OCI-LY1 (cell line): ENCODE results near the gene MYO1G.

ENCODE experiments used
- EZH2 ChIP-seq: fragments of 200-600 bp; sonication (generic), shearing (Covaris generic); IDR thresholded peaks from 2 replicates; pipeline ENCODE4 v1.8.0; 2017; ENCODE audit warnings: borderline replicate concordance, mixed run types, mild to moderate bottlenecking, antibody characterized with exemption, low read length, moderate library complexity, mixed read lengths
- TF ChIP-seq, protein P1 (sequence below): fragments of 200-600 bp; sonication (generic), shearing (Covaris generic); IDR thresholded peaks from 2 replicates; pipeline ENCODE4 v1.5.1; 2017; ENCODE audit warnings: mild to moderate bottlenecking, antibody characterized with exemption, low read length, moderate library complexity, mixed read lengths

DNA sequence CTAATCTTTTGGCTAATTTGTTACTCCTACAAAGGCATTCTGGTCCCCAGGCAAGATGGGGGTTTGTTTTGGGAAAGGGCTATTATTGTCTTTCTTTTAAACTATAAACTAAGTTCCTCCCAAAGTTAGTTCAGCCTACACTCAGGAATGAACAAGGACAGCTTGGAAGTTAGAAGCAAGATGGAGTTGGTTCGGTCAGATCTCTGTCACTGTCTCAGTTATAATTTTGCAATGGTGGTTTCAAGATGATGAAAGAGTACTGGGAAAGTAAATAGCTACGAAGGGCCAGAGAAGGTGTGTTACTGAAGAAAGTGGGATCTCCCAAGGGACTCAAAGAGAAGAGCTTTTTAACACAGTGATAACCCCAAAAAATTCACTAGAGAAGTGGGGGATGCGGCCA, 10.3 kb upstream of the MYO1G start:
- TF ChIP-seq, protein P1, sequence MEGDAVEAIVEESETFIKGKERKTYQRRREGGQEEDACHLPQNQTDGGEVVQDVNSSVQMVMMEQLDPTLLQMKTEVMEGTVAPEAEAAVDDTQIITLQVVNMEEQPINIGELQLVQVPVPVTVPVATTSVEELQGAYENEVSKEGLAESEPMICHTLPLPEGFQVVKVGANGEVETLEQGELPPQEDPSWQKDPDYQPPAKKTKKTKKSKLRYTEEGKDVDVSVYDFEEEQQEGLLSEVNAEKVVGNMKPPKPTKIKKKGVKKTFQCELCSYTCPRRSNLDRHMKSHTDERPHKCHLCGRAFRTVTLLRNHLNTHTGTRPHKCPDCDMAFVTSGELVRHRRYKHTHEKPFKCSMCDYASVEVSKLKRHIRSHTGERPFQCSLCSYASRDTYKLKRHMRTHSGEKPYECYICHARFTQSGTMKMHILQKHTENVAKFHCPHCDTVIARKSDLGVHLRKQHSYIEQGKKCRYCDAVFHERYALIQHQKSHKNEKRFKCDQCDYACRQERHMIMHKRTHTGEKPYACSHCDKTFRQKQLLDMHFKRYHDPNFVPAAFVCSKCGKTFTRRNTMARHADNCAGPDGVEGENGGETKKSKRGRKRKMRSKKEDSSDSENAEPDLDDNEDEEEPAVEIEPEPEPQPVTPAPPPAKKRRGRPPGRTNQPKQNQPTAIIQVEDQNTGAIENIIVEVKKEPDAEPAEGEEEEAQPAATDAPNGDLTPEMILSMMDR: no peak
- no peak for TF ChIP-seq EZH2
